Neural progenitor cell (in vitro differentiated cells): ENCODE results near the gene LRP5. TPM values are rescaled to one million over a fixed set of nuclear protein-coding genes. Genes with fewer than 3 reads are reported as not detected.
A peak's percentile ranks its signal among the peaks of the same experiment; 100 is the strongest.

Experiments
- DNase-seq: peaks from one replicate; pipeline ENCODE4 v3.0.0-alpha.2; 2016; ENCODE audit warnings: low spot score
- H2AFZ ChIP-seq: fragments of 200-600 bp; sonication (generic); replicated peaks from 2 replicates; pipeline ENCODE4 v1.6.1; 2016; ENCODE audit warnings: antibody characterized with exemption
- H3F3A ChIP-seq: fragments of 200-600 bp; sonication (generic); 2 replicates; pipeline ENCODE4 v1.6.1; 2016; ENCODE audit warnings: antibody characterized with exemption, low read depth
- H3K27ac ChIP-seq: fragments of 200-600 bp; sonication (generic); 2 replicates; pipeline ENCODE4 v1.5.1; 2016; ENCODE audit warnings: mild to moderate bottlenecking
- H3K27me3 ChIP-seq: fragments of 200-600 bp; sonication (generic); 2 replicates; pipeline ENCODE4 v1.6.1; 2016; ENCODE audit warnings: mild to moderate bottlenecking, moderate library complexity
- H3K36me3 ChIP-seq: fragments of 200-600 bp; sonication (generic); 2 replicates; pipeline ENCODE4 v1.5.1; 2016
- H3K4me1 ChIP-seq: fragments of 200-600 bp; sonication (generic); 2 replicates; pipeline ENCODE4 v1.6.1; 2016; ENCODE audit warnings: mixed run types
- H3K4me2 ChIP-seq: fragments of 200-600 bp; sonication (generic); 2 replicates; pipeline ENCODE4 v1.6.1; 2016
- H3K4me3 ChIP-seq: fragments of 200-600 bp; sonication (generic); 2 replicates; pipeline ENCODE4 v1.5.1; 2016
- H3K79me2 ChIP-seq: fragments of 200-600 bp; sonication (generic); 2 replicates; pipeline ENCODE4 v1.6.1; 2016; ENCODE audit warnings: low read depth
- H3K9ac ChIP-seq: fragments of 200-600 bp; sonication (generic); 2 replicates; pipeline ENCODE4 v1.6.1; 2016
- H3K9me3 ChIP-seq: fragments of 200-600 bp; sonication (generic); 2 replicates; pipeline ENCODE4 v1.5.1; 2016; ENCODE audit warnings: low read depth
- H4K20me1 ChIP-seq: fragments of 200-600 bp; sonication (generic); 2 replicates; pipeline ENCODE4 v1.6.1; 2016; ENCODE audit warnings: low read depth
- H3K27ac Mint-ChIP-seq: 3 replicates; pipeline ENCODE4 v1.8.0; 2021; ENCODE audit warnings: mixed read lengths
- H3K27me3 Mint-ChIP-seq: 2 replicates; pipeline ENCODE4 v1.8.0; 2022; ENCODE audit warnings: low read depth, mild to moderate bottlenecking, inconsistent platforms, moderate library complexity, mixed read lengths; ENCODE audit not compliant: insufficient read depth
- H3K36me3 Mint-ChIP-seq: 3 replicates; pipeline ENCODE4 v1.8.0; 2021; ENCODE audit warnings: mixed read lengths
- H3K4me1 Mint-ChIP-seq: 3 replicates; pipeline ENCODE4 v1.8.0; 2021; ENCODE audit warnings: mixed read lengths
- H3K4me3 Mint-ChIP-seq: 3 replicates; pipeline ENCODE4 v1.8.0; 2021; ENCODE audit warnings: mild to moderate bottlenecking, moderate library complexity, mixed read lengths
- H3K9me3 Mint-ChIP-seq: 3 replicates; pipeline ENCODE4 v1.8.0; 2020; ENCODE audit warnings: mixed read lengths
- EZH2 ChIP-seq: fragments of 200-600 bp; sonication (generic); IDR thresholded peaks from 2 replicates; pipeline ENCODE4 v1.6.1; 2017; ENCODE audit warnings: antibody characterized with exemption, mild to moderate bottlenecking, moderate library complexity
- EZH2phosphoT487 ChIP-seq: fragments of 200-600 bp; sonication (generic); IDR thresholded peaks from 2 replicates; pipeline ENCODE4 v1.6.1; 2017; ENCODE audit warnings: antibody characterized with exemption
- total RNA-seq: library from RNA; depleted of rRNA; stranded (reverse); fragments of >200 nt; gene quantifications from 2 replicates; pipeline ENCODE4 v1.2.3, GENCODE V29; 2015; ENCODE audit warnings: low replicate concordance
- TF ChIP-seq, protein P1 (sequence below): fragments of 200-600 bp; sonication (generic); IDR thresholded peaks from 2 replicates; pipeline ENCODE4 v1.5.1; 2017; ENCODE audit warnings: antibody characterized with exemption, mild to moderate bottlenecking

The LRP5 gene
- total RNA-seq, 1 donor from 2014 or later = 7.3 TPM

GRCh38 chr11:68463714-68464113, 151.3 kb downstream of the LRP5 start:
- H3K79me2 ChIP-seq = peaks cover 82% of the 10 kb centered on the region
- no peak overlapping the region for H3K4me3 ChIP-seq
- TF ChIP-seq EZH2 (no peak), EZH2phosphoT487 (no peak)
- TF ChIP-seq, protein P1, sequence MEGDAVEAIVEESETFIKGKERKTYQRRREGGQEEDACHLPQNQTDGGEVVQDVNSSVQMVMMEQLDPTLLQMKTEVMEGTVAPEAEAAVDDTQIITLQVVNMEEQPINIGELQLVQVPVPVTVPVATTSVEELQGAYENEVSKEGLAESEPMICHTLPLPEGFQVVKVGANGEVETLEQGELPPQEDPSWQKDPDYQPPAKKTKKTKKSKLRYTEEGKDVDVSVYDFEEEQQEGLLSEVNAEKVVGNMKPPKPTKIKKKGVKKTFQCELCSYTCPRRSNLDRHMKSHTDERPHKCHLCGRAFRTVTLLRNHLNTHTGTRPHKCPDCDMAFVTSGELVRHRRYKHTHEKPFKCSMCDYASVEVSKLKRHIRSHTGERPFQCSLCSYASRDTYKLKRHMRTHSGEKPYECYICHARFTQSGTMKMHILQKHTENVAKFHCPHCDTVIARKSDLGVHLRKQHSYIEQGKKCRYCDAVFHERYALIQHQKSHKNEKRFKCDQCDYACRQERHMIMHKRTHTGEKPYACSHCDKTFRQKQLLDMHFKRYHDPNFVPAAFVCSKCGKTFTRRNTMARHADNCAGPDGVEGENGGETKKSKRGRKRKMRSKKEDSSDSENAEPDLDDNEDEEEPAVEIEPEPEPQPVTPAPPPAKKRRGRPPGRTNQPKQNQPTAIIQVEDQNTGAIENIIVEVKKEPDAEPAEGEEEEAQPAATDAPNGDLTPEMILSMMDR = no peak
- peaks cover 9% of the 10 kb centered on the region for H3F3A ChIP-seq
- H3K27ac ChIP-seq = no peak overlapping the region
- H3K27me3 ChIP-seq = no peaks in the 10 kb centered on the region
- Mint-ChIP-seq H3K4me1 (peaks cover 25% of the 10 kb centered on the region), H3K4me3 (peak overlapping the region; percentile 65), H3K36me3 (peaks cover 36% of the 10 kb centered on the region), H3K27ac (no peak overlapping the region), H3K9me3 (peaks cover 33% of the 10 kb centered on the region), H3K27me3 (peaks cover 9% of the 10 kb centered on the region)
- H3K4me2 ChIP-seq = peak overlapping the region; percentile 17
- H3K9me3 ChIP-seq = no peaks in the 10 kb centered on the region
- DNase-seq = no peak
- no peak overlapping the region for H2AFZ ChIP-seq
- no peaks in the 10 kb centered on the region for H3K36me3 ChIP-seq
- H4K20me1 ChIP-seq = peaks cover 77% of the 10 kb centered on the region
- H3K9ac ChIP-seq = no peak overlapping the region
- peaks cover 27% of the 10 kb centered on the region for H3K4me1 ChIP-seq

DNA sequence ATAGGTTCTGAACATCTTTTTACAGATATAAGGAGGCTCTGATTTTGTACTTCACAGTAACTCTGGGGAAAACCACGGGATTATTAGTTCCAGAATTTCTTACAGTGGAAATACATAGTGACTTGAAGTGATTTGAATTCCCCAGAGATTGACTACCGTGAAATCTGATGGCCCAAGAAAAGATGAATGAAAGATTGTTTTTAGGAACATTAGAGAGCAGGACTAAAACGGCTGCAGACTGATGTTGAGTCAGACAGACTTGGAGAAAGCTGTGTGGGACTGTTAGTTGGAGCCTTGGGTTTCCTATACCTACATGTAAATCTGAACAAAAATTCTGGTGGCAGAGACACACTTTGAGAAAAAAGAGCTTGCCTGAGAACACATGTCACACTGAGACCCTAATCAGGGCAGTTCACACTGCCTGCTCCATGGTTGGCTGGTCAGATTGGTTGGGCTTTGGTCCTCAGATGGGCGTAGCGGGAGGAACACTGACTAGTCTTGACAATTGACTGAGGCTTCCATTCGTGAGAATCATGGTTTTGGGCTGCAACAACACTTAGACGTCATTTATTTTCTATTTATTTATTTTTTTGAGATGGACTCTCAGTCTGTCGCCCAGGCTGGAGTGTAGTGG, 154.9 kb downstream of the LRP5 start:
- Histone ChIP-seq H3K27me3 (no peaks in the 10 kb centered on the region), H3K4me1 (peaks cover 37% of the 10 kb centered on the region), H4K20me1 (peaks cover 86% of the 10 kb centered on the region), H3K4me2 (no peak overlapping the region), H3K79me2 (peaks cover 100% of the 10 kb centered on the region), H3K4me3 (no peak overlapping the region), H3K9me3 (no peaks in the 10 kb centered on the region), H3F3A (no peaks in the 10 kb centered on the region), H2AFZ (no peak overlapping the region), H3K36me3 (no peaks in the 10 kb centered on the region), H3K9ac (no peak overlapping the region), H3K27ac (peak overlapping the region; percentile 20)
- H3K27ac Mint-ChIP-seq = no peak overlapping the region
- no peaks in the 10 kb centered on the region for H3K27me3 Mint-ChIP-seq
- H3K4me1 Mint-ChIP-seq = peaks cover 11% of the 10 kb centered on the region
- H3K36me3 Mint-ChIP-seq = peaks cover 64% of the 10 kb centered on the region
- TF ChIP-seq EZH2phosphoT487 = no peak
- no peak for TF ChIP-seq EZH2
- TF ChIP-seq, protein P1 = no peak
- peaks cover 62% of the 10 kb centered on the region for H3K9me3 Mint-ChIP-seq
- no peak overlapping the region for H3K4me3 Mint-ChIP-seq
- DNase-seq = no peak

- no peak for DNase-seq
- peak overlapping the region; percentile 32 for H3K4me2 ChIP-seq
- TF ChIP-seq EZH2 (no peak), EZH2phosphoT487 (no peak)
- TF ChIP-seq, protein P1 = no peak
- H3K79me2 ChIP-seq = peaks cover 100% of the 10 kb centered on the region
- H3K36me3 Mint-ChIP-seq = peaks cover 70% of the 10 kb centered on the region
- H3K4me3 ChIP-seq = no peak overlapping the region
- no peak overlapping the region for H3K4me3 Mint-ChIP-seq
- no peak overlapping the region for H3K27ac ChIP-seq
- H3K9me3 ChIP-seq = no peaks in the 10 kb centered on the region
- peaks cover 5% of the 10 kb centered on the region for H3K4me1 Mint-ChIP-seq
- no peak overlapping the region for H3K27ac Mint-ChIP-seq
- H3K36me3 ChIP-seq = no peaks in the 10 kb centered on the region
- no peaks in the 10 kb centered on the region for H3K27me3 ChIP-seq
- H3K9me3 Mint-ChIP-seq = peaks cover 72% of the 10 kb centered on the region
- H3F3A ChIP-seq = no peaks in the 10 kb centered on the region
- peaks cover 76% of the 10 kb centered on the region for H4K20me1 ChIP-seq
- peaks cover 32% of the 10 kb centered on the region for H3K4me1 ChIP-seq
- H3K27me3 Mint-ChIP-seq = no peaks in the 10 kb centered on the region
- H3K9ac ChIP-seq = no peak overlapping the region
- H2AFZ ChIP-seq = no peak overlapping the region
These were observed 155.9 kb downstream of the LRP5 start for GRCh38 chr11:68468217-68468828.
